MG63 (cell line): Measurements from ENCODE around the gene RBMS2. TPM values are rescaled to one million over a fixed set of nuclear protein-coding genes. Genes with fewer than 3 reads are reported as not detected.
"Not testable (repeated sequence)": the region's sequence is repeated elsewhere in the genome, so short reads cannot be mapped to it uniquely, and the experiment has no call there.

ENCODE experiments used
- DNase-seq: peaks from one replicate; pipeline ENCODE4 v3.0.0-alpha.2; 2020
- H3K27me3 ChIP-seq: fragments of 250-450 bp; sonication (Bioruptor Pico); 2 replicates; pipeline ENCODE4 v1.5.1; 2020; ENCODE audit warnings: mild to moderate bottlenecking, moderate library complexity
- H3K36me3 ChIP-seq: fragments of 250-450 bp; sonication (Bioruptor Pico); 2 replicates; pipeline ENCODE4 v1.5.1; 2020; ENCODE audit warnings: mild to moderate bottlenecking, moderate library complexity
- H3K4me3 ChIP-seq: fragments of 250-450 bp; sonication (Bioruptor Pico); 2 replicates; pipeline ENCODE4 v1.5.1; 2020; ENCODE audit warnings: mild to moderate bottlenecking, moderate library complexity
- H3K9me3 ChIP-seq: fragments of 250-450 bp; sonication (Bioruptor Pico); 2 replicates; pipeline ENCODE4 v1.5.1; 2020; ENCODE audit warnings: mild to moderate bottlenecking, moderate library complexity
- total RNA-seq: library from RNA; depleted of rRNA; stranded (reverse); fragments of >200 nt; shearing (Covaris generic); gene quantifications from 2 replicates; pipeline ENCODE4 v1.2.3, GENCODE V29; 2014; ENCODE audit warnings: low replicate concordance; rRNA removed

The RBMS2 gene, protein sequence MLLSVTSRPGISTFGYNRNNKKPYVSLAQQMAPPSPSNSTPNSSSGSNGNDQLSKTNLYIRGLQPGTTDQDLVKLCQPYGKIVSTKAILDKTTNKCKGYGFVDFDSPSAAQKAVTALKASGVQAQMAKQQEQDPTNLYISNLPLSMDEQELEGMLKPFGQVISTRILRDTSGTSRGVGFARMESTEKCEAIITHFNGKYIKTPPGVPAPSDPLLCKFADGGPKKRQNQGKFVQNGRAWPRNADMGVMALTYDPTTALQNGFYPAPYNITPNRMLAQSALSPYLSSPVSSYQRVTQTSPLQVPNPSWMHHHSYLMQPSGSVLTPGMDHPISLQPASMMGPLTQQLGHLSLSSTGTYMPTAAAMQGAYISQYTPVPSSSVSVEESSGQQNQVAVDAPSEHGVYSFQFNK
- 3.8 and 4.4 TPM in 2 replicates for total RNA-seq

GRCh38 chr12:56521590-56522371 is at the start of gene RBMS2:
Gene RBMS2, plus strand, starts transcription at chr12:56521820. Its CDS starts 204 bp downstream, at chr12:56522024.
- Histone ChIP-seq H3K36me3 (peaks cover under 1% of the 10 kb centered on the region; the same call in 1 of the 2 replicates), H3K9me3 (no peaks in the 10 kb centered on the region), H3K27me3 (no peaks in the 10 kb centered on the region), H3K4me3 (peak within 1 kb of the TSS; percentile 78)
- peak; percentile 92 for DNase-seq

GRCh38 chr12:56474389-56474788 is 47.2 kb upstream of the RBMS2 start:
- Histone ChIP-seq H3K36me3 (peaks cover 27% of the 10 kb centered on the region), H3K27me3 (no peaks in the 10 kb centered on the region), H3K4me3 (no peak overlapping the region), H3K9me3 (no peaks in the 10 kb centered on the region)
- DNase-seq: no peak

- no peaks in the 10 kb centered on the region for H3K27me3 ChIP-seq
- no peak overlapping the region for H3K4me3 ChIP-seq
- no peaks in the 10 kb centered on the region for H3K9me3 ChIP-seq
- peaks cover 11% of the 10 kb centered on the region for H3K36me3 ChIP-seq
- DNase-seq: no peak
These were observed 45.5 kb upstream of the RBMS2 start for GRCh38 chr12:56476143-56476542.

GRCh38 chr12:56476972-56477432 is 44.6 kb upstream of the RBMS2 start:
- Histone ChIP-seq H3K9me3 (no peaks in the 10 kb centered on the region), H3K27me3 (no peaks in the 10 kb centered on the region), H3K36me3 (peaks cover 6% of the 10 kb centered on the region), H3K4me3 (no peak overlapping the region)
- no peak for DNase-seq

DNA sequence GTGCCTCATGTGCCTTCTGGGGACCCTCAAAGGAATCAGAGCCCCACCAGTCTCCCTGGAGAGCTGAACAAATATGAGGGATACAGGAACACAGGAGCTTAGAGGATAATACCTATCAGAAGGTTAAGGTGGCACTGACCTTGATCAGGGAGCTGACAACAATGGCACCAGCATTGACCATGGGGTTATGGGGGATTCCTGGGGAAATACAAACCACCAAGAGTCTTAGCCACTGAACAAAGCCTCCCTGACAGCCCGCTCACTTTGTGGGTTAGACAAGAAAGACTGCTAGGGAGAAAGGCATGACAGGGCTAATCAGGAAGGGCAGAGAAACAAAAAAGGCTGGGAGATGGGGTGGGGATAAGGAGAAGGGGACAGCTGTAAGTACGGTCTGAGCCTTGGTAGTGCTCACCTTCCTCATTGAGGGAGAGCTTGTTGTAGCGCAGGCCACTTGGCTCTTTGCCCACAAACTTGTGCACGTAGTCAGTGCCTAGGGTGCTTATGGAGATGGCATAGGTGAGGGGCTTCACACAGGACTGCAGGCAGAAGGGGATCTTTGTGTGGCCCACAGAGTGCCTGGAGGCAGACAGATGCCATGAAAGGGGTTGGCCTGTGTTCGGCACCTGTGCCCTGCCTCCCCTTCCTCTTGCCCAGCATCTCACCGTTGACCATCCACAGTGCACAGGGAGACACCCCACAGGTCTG is 43.9 kb upstream of the RBMS2 start:
- Histone ChIP-seq H3K9me3 (no peaks in the 10 kb centered on the region), H3K27me3 (no peaks in the 10 kb centered on the region), H3K4me3 (no peak overlapping the region), H3K36me3 (no peaks in the 10 kb centered on the region; the same call in none of the 2 replicates)
- DNase-seq: no peak

DNA sequence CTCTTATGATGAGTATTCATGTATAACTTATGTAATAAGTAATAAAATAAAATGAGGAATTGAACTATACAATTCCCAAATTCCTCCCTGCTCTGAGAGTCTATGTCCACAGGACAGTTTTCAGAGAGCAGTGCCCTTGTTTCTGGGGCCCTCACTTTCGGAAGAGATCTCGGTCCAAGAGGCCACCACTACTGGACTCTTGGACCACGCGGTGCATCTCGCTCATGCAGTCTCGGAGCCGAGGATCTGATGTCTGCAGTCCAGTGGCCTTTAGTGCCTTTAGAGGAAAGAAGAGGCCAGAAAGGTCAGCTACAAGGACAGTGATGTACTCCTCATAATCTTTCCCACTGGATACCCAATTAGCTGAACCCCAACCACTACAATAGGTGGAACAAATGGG is 42.0 kb upstream of the RBMS2 start:
- H3K4me3 ChIP-seq: no peak overlapping the region
- no peak for DNase-seq
- H3K36me3 ChIP-seq: no peaks in the 10 kb centered on the region
- no peaks in the 10 kb centered on the region for H3K9me3 ChIP-seq
- no peaks in the 10 kb centered on the region for H3K27me3 ChIP-seq

GRCh38 chr12:56484566-56484965 is 37.1 kb upstream of the RBMS2 start:
- no peak overlapping the region for H3K4me3 ChIP-seq
- no peaks in the 10 kb centered on the region; the same call in 1 of the 2 replicates for H3K9me3 ChIP-seq
- no peak for DNase-seq
- peaks cover 20% of the 10 kb centered on the region for H3K27me3 ChIP-seq
- H3K36me3 ChIP-seq: no peaks in the 10 kb centered on the region

DNA sequence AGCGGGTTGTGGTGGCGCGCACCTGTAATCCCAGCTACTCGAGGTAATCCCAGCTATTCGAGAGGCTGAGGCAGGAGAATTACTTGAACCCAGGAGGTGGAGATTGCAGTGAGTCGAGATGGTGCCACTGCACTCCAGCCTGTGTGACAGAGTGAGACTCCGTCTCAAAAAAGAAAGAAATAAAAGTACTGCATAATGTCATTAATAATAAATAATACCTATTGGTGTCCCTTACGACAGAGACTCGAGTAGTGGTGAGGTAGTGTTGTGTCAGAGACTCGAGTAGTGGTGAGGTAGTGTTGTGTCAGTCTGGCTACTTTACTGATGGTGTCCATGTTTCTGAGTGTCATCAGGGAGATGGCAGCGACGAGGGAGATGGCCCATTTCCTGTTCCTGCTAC is 34.9 kb upstream of the RBMS2 start:
- no peaks in the 10 kb centered on the region; the same call in 1 of the 2 replicates for H3K9me3 ChIP-seq
- H3K4me3 ChIP-seq: no peak overlapping the region
- no peak for DNase-seq
- peaks cover 32% of the 10 kb centered on the region for H3K27me3 ChIP-seq
- no peaks in the 10 kb centered on the region for H3K36me3 ChIP-seq

DNA sequence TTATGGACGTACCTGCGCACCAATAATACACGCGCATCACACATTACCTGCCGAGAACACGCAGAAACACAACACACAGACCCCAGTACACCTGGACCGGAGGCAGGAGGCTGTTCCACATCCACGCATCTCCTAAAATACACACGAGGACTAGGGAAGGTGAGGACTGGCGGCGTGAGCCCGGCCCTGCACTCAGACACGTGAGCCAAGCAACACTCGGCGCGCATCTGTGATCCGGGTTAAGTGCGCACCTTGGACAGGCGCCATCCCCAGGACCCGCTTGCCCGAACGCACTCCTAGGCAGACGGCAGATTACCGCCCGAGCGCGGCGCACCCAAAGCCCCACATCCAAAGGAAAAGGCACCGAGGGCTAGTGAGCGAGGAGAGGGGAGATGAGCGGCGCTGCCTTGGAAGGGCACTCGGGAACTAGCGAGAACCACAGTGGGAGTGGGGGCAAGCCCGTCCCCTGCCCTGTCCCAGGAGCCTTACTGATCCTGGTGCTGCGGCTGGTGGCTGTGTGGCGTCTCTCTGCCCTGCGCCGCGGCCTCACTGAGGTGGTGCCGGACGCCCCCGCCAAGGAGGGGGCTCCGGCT is 34.1 kb upstream of the RBMS2 start:
- Histone ChIP-seq H3K36me3 (no peaks in the 10 kb centered on the region), H3K4me3 (peak overlapping the region; percentile 35), H3K9me3 (no peaks in the 10 kb centered on the region; the same call in 1 of the 2 replicates), H3K27me3 (peaks cover 32% of the 10 kb centered on the region)
- peak; percentile 11 for DNase-seq

DNA sequence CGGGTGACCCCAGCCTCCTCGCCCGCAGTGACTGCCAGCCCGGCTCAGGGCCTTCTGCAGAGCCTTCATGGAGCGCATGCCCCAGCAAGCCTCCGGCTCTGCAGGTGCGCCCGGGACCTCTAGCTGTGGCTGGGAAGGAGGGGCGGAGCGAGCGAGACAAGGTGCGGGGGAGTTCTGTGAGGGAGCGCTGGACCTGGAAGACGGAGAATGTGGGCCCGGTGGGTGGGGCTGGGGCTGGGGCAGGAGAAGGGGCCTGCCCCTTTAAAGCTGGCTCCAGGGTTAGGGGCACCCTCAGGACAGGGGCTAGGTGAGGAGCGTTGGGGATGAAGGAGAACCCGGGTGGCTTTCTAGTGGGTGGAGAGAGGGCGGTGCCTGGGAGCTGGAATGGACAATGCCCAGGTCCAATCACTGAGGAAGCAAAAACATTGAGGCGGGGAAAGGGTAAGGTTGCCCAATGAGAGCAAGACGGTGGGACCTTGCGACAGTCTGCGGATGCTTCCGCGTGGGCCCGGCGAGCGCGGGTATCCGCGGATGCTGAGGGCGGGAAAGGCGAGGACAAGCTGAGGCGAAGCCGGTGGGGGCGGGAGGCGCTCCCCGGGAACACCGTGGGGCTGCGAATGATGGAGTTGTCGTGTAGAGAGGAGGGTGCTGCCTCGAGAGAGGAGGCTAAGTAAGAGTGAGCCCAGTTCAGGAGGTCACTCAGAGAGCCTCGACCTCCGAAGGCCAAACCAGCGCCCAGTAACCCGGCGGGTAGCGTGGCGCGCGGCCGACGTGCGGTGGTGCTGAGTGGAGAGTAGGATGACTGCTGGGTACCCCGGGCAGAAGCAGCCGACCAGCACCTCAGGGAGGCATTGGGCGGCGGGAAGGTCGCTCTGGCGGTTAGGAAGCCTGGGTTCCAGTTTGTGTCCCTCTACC is 33.3 kb upstream of the RBMS2 start, which contains the start of gene GLS2:
Gene GLS2 (minus strand): TSS at position 121 of the 915 bp plus-strand sequence. CDS start 43 bp downstream, at position 78.
- peaks cover 32% of the 10 kb centered on the region for H3K27me3 ChIP-seq
- H3K9me3 ChIP-seq: no peaks in the 10 kb centered on the region; the same call in 1 of the 2 replicates
- DNase-seq: peak; percentile 44
- peak within 1 kb of the TSS; percentile 35 for H3K4me3 ChIP-seq
- H3K36me3 ChIP-seq: no peaks in the 10 kb centered on the region

GRCh38 chr12:56490360-56490759 is 31.3 kb upstream of the RBMS2 start:
- Histone ChIP-seq H3K9me3 (no peaks in the 10 kb centered on the region; the same call in 1 of the 2 replicates), H3K36me3 (no peaks in the 10 kb centered on the region), H3K4me3 (no peak overlapping the region), H3K27me3 (peaks cover 32% of the 10 kb centered on the region)
- DNase-seq: no peak

- H3K27me3 ChIP-seq: peaks cover 21% of the 10 kb centered on the region
- not testable (repeated sequence) for H3K4me3 ChIP-seq, H3K9me3 ChIP-seq, DNase-seq, H3K36me3 ChIP-seq
These were observed 28.1 kb upstream of the RBMS2 start for GRCh38 chr12:56493409-56494105.

GRCh38 chr12:56494106-56494415 is 27.6 kb upstream of the RBMS2 start:
- H3K4me3 ChIP-seq, H3K36me3 ChIP-seq, DNase-seq, H3K9me3 ChIP-seq: not testable (repeated sequence)
- H3K27me3 ChIP-seq: peaks cover 16% of the 10 kb centered on the region

DNA sequence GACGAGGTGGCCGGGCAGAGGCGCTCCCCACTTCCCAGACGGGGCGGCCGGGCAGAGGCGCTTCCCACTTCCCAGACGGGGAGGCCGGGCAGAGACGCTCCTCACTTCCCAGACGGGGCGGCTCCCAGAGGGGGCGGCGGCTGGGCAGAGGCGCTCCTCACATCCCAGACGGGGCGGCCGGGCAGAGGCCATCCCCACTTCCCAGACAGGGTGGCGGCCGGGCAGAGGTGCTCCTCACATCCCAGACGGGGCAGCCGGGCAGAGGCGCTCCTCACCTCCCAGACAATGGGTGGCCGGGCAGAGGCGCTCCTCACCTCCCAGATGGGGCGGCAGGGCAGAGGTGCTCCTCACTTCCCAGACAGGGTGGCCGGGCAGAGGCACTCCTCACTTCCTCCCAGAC is 27.1 kb upstream of the RBMS2 start:
- not testable (repeated sequence) for H3K36me3 ChIP-seq, DNase-seq, H3K4me3 ChIP-seq, H3K9me3 ChIP-seq
- peaks cover 12% of the 10 kb centered on the region for H3K27me3 ChIP-seq

- H3K9me3 ChIP-seq, H3K36me3 ChIP-seq, H3K4me3 ChIP-seq, H3K27me3 ChIP-seq: not testable (repeated sequence)
- peak; percentile 17 for DNase-seq
These were observed 24.9 kb upstream of the RBMS2 start for GRCh38 chr12:56496704-56497103.
